GM19240 (cell line): ENCODE measurements around the gene DST.

ENCODE experiments used
- DNase-seq: peaks from one replicate; pipeline ENCODE4 v3.0.0; 2011; ENCODE audit warnings: low spot score; ENCODE audit not compliant: insufficient read length

Gene DST

GRCh38 chr6:56538851-56539250 is 103.8 kb downstream of the DST start:
- DNase-seq, result no peak

GRCh38 chr6:56537223-56537770 is 105.4 kb downstream of the DST start:
- DNase-seq, result no peak

GRCh38 chr6:56536536-56536935 is 106.2 kb downstream of the DST start:
- no peak for DNase-seq

- DNase-seq, result no peak
Observed at GRCh38 chr6:56535626-56536025, 107.1 kb downstream of the DST start.

- no peak for DNase-seq
Observed at GRCh38 chr6:56534680-56535419, 107.8 kb downstream of the DST start.

GRCh38 chr6:56532766-56533551 is 109.7 kb downstream of the DST start:
- no peak for DNase-seq

- no peak for DNase-seq
Observed at GRCh38 chr6:56531839-56532595, 110.7 kb downstream of the DST start.

- DNase-seq, result no peak
Observed at GRCh38 chr6:56529594-56530191, 113.0 kb downstream of the DST start.

GRCh38 chr6:56528412-56528841 is 114.3 kb downstream of the DST start:
- DNase-seq, result no peak

GRCh38 chr6:56527934-56528333 is 114.8 kb downstream of the DST start:
- no peak for DNase-seq

GRCh38 chr6:56526860-56527544 is 115.7 kb downstream of the DST start:
- no peak for DNase-seq

- DNase-seq, result no peak
Observed at GRCh38 chr6:56525974-56526789, 116.5 kb downstream of the DST start.

- DNase-seq, result no peak
Observed at GRCh38 chr6:56524891-56525703, 117.6 kb downstream of the DST start.

GRCh38 chr6:56522495-56523270 is 120.0 kb downstream of the DST start:
- DNase-seq, result no peak

GRCh38 chr6:56521976-56522375 is 120.7 kb downstream of the DST start:
- DNase-seq, result no peak

GRCh38 chr6:56521454-56521853 is 121.2 kb downstream of the DST start:
- no peak for DNase-seq

GRCh38 chr6:56520218-56520617 is 122.5 kb downstream of the DST start:
- no peak for DNase-seq
